GM12878 (cell line): ENCODE measurements around the gene TBX15. TPM values are rescaled to one million over a fixed set of nuclear protein-coding genes. Genes with fewer than 3 reads are reported as not detected.
"Not testable (repeated sequence)": the region's sequence is repeated elsewhere in the genome, so short reads cannot be mapped to it uniquely, and the experiment has no call there.

Experiments used
- ATAC-seq: fragments of 200-7000 bp; cut with Tn5 transposase; 3 replicates; pipeline ENCODE4 v1.9.1; 2020; ENCODE audit warnings: mild to moderate bottlenecking, moderate library complexity
- BruUV-seq: library from RNA; stranded (reverse); fragments of 400-500 nt; replicated peaks from 2 replicates; lab custom pipeline; 2021; lab: Mats Ljungman, UMichigan
- CTCF ChIA-PET: fragments of 300-600 bp; sonication (Branson Sonifier 250); formaldehyde crosslinking; extraction: SDS; loops from one replicate; lab custom pipeline; 2021; ENCODE audit warnings: inconsistent platforms; lab: Yijun Ruan, JAX
- POLR2A ChIA-PET: fragments of 350-600 bp; formaldehyde crosslinking; extraction: SDS; loops from one replicate; lab custom pipeline; 2021; ENCODE audit warnings: inconsistent platforms; lab: Charles Lee
- RAD21 ChIA-PET: fragments of 300-600 bp; sonication (Branson Sonifier 250); formaldehyde crosslinking; loops from one replicate; lab custom pipeline; 2023; ENCODE audit warnings: antibody characterized with exemption; ENCODE audit not compliant: unreplicated experiment; lab: Charles Lee
- SMC1A ChIA-PET: fragments of 300-600 bp; sonication (Branson Sonifier 250); formaldehyde crosslinking; loops from one replicate; lab custom pipeline; 2023; ENCODE audit not compliant: unreplicated experiment, uncharacterized antibody; lab: Charles Lee
- DNase-seq: peaks from one replicate; pipeline ENCODE4 v3.0.0-alpha.2; 2011; ENCODE audit warnings: low read depth, low spot score
- FAIRE-seq: peaks from 3 replicates; lab custom pipeline; 2011; peaks lifted over from hg19 to GRCh38; lab: Jason Lieb, UNC
- H2AFZ ChIP-seq: 2 replicates; pipeline ENCODE4 v1.6.0; 2011; ENCODE audit warnings: low read depth, low read length, control low read depth; ENCODE audit not compliant: control insufficient read depth
- H3K27ac ChIP-seq: 2 replicates; pipeline ENCODE4 v1.5.1; 2011; ENCODE audit warnings: control low read depth; ENCODE audit not compliant: control insufficient read depth, insufficient read depth
- H3K27me3 ChIP-seq, 2 experiments: replicated peaks in 1 of 2; 2 replicates each; pipeline versions ENCODE4 v1.6.0 to v1.6.1; 2011; ENCODE audit warnings: low read length in 1 of 2; ENCODE audit not compliant: control insufficient read depth in 2 of 2, insufficient read depth in 2 of 2
- H3K36me3 ChIP-seq, 2 experiments: 2 replicates each; pipeline ENCODE4 v1.5.1; 2011; ENCODE audit warnings: low read length in 1 of 2; ENCODE audit not compliant: control insufficient read depth in 2 of 2, insufficient read depth in 2 of 2
- H3K4me1 ChIP-seq: 2 replicates; pipeline ENCODE4 v1.6.1; 2011; ENCODE audit warnings: mild to moderate bottlenecking, low read length, moderate library complexity, mixed read lengths; ENCODE audit not compliant: control insufficient read depth, insufficient read depth
- H3K4me2 ChIP-seq: 2 replicates; pipeline ENCODE4 v1.6.0; 2011; ENCODE audit warnings: control low read depth; ENCODE audit not compliant: control insufficient read depth, insufficient read depth
- H3K4me3 ChIP-seq: fragments of 200-600 bp; sonication (generic); 2 replicates; pipeline ENCODE4 v1.5.1; 2016
- H3K79me2 ChIP-seq: 2 replicates; pipeline ENCODE4 v1.6.0; 2011; ENCODE audit warnings: low read length; ENCODE audit not compliant: control insufficient read depth, insufficient read depth
- H3K9ac ChIP-seq: 2 replicates; pipeline ENCODE4 v1.8.0; 2011; ENCODE audit warnings: low read length, control low read depth, mixed read lengths; ENCODE audit not compliant: control insufficient read depth, insufficient read depth
- H3K9me3 ChIP-seq: replicated peaks from 3 replicates; pipeline ENCODE4 v1.5.1; 2011; ENCODE audit warnings: mild to moderate bottlenecking, low read length; ENCODE audit not compliant: control insufficient read depth, insufficient read depth
- H4K20me1 ChIP-seq: 2 replicates; pipeline ENCODE4 v1.6.0; 2011; ENCODE audit not compliant: control insufficient read depth, insufficient read depth
- CBX5 ChIP-seq: sonication (generic); IDR thresholded peaks from 2 replicates; pipeline ENCODE4 v1.6.1; 2016; ENCODE audit warnings: low read depth, moderate library complexity, mild to moderate bottlenecking, inconsistent platforms
- NFYA ChIP-seq: IDR thresholded peaks from 2 replicates; pipeline ENCODE4 v1.6.1; 2011; ENCODE audit warnings: low read depth, mild to moderate bottlenecking, low read length, improper control_type of control experiment, borderline replicate concordance
- SMC3 ChIP-seq: IDR thresholded peaks from 2 replicates; pipeline ENCODE4 v1.6.1; 2011; ENCODE audit warnings: low read length, improper control_type of control experiment, borderline replicate concordance
- ZZZ3 ChIP-seq: IDR thresholded peaks from 2 replicates; pipeline ENCODE4 v1.6.1; 2011; ENCODE audit warnings: low read depth; ENCODE audit not compliant: control insufficient read depth, insufficient read length
- WGBS: methylation state at CpG from one replicate; pipeline ENCODE4 v1.1.6; 2016; ENCODE audit warnings: low lambda C conversion rate; ENCODE audit not compliant: insufficient replicate concordance, insufficient coverage; ENCODE audit errors: missing lambda C conversion rate; 5-methylcytosine and 5-hydroxymethylcytosine counted together
- in situ Hi-C: fragments of 300-500 bp; cut with MboI; formaldehyde crosslinking; loops from 9 replicates; pipeline ENCODE4 v1.14.3; 2018; ENCODE audit warnings: mixed read lengths
- intact Hi-C: fragments of 100-400 bp; cut with micrococcal nuclease; formaldehyde crosslinking; loops from one replicate; pipeline ENCODE4 v1.14.2; 2022; ENCODE audit not compliant: unreplicated experiment
- polyA plus RNA-seq, 11 experiments: library from polyadenylated mRNA; depleted of rRNA in 4 of 11; unstranded in 6 of 11; stranded (reverse) in 5 of 11; fragments of >200 nt; fragmentation: Nextera tagmentation in 4 of 11; fragmentation: Illumina TruSeq in 1 of 11; extraction: Ambion mirVana in 4 of 11; extraction: Trizol in 1 of 11; gene quantifications; 1 replicate in 1 of 11; 2 replicates in 10 of 11; pipeline versions ENCODE4 v1.2.1 to v1.2.3, GENCODE V29; 2011 to 2016; ENCODE audit warnings: inconsistent platforms in 2 of 11, missing spikeins in 2 of 11, low read depth in 1 of 11
- total RNA-seq, 4 experiments: library from RNA; depleted of rRNA in 3 of 4; stranded (reverse); fragments of >200 nt in 3 of 4; fragmentation: Illumina TruSeq in 1 of 4; extraction: Trizol in 1 of 4; gene quantifications; 2 replicates each; pipeline versions ENCODE4 v1.2.1 to v1.2.3, GENCODE V29; 2013 to 2021
- TF ChIP-seq, protein P1 (sequence below): fragments of 450-650 bp; IDR thresholded peaks from 2 replicates; pipeline ENCODE4 v1.6.1; 2018; ENCODE audit warnings: borderline replicate concordance, mild to moderate bottlenecking; ENCODE audit not compliant: partially characterized antibody

TBX15 gene
- total and polyA plus RNA-seq, 10 of the 15 experiments (the other 5 are each of a cell fraction or from before 2014, with no cell fraction given), result 0.64 to 9.4 (median 0.99) TPM

- FAIRE-seq, result no peak
- no peak overlapping the region for H3K4me3 ChIP-seq
- ATAC-seq, result no peak
- RAD21 ChIA-PET, result no interaction called here
- no peak for DNase-seq
- no peaks in the 10 kb centered on the region for H3K79me2 ChIP-seq
- in situ Hi-C loops (no loop called here), intact Hi-C loops (no loop called here)
- WGBS, result 20% methylated on average over 3 of the region's 3 CpGs
- no peaks in the 10 kb centered on the region for H3K27me3 ChIP-seq
- no peak overlapping the region for H3K27ac ChIP-seq
- SMC1A ChIA-PET, result no interaction called here
- no peak for TF ChIP-seq ZZZ3
- TF ChIP-seq SMC3, result no peak
- TF ChIP-seq, protein P1, sequence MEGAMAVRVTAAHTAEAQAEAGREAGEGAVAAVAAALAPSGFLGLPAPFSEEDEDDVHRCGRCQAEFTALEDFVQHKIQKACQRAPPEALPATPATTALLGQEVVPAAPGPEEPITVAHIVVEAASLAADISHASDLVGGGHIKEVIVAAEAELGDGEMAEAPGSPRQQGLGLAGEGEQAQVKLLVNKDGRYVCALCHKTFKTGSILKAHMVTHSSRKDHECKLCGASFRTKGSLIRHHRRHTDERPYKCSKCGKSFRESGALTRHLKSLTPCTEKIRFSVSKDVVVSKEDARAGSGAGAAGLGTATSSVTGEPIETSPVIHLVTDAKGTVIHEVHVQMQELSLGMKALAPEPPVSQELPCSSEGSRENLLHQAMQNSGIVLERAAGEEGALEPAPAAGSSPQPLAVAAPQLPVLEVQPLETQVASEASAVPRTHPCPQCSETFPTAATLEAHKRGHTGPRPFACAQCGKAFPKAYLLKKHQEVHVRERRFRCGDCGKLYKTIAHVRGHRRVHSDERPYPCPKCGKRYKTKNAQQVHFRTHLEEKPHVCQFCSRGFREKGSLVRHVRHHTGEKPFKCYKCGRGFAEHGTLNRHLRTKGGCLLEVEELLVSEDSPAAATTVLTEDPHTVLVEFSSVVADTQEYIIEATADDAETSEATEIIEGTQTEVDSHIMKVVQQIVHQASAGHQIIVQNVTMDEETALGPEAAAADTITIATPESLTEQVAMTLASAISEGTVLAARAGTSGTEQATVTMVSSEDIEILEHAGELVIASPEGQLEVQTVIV, result no peak
- TF ChIP-seq NFYA, result no peak
- no peak for TF ChIP-seq CBX5
- H2AFZ ChIP-seq, result no peak overlapping the region
- H4K20me1 ChIP-seq, result no peaks in the 10 kb centered on the region
- H3K9me3 ChIP-seq, result no peaks in the 10 kb centered on the region
- no peak overlapping the region for H3K9ac ChIP-seq
- no peaks in the 10 kb centered on the region for H3K36me3 ChIP-seq
- H3K4me1 ChIP-seq, result peaks cover 11% of the 10 kb centered on the region
- POLR2A ChIA-PET, result no interaction called here
- no TSS peak for BruUV-seq
- CTCF ChIA-PET, result no interaction called here
- no peak overlapping the region for H3K4me2 ChIP-seq
These were observed 30.0 kb downstream of the TBX15 start for GRCh38 chr1:118958140-118958539.

DNA sequence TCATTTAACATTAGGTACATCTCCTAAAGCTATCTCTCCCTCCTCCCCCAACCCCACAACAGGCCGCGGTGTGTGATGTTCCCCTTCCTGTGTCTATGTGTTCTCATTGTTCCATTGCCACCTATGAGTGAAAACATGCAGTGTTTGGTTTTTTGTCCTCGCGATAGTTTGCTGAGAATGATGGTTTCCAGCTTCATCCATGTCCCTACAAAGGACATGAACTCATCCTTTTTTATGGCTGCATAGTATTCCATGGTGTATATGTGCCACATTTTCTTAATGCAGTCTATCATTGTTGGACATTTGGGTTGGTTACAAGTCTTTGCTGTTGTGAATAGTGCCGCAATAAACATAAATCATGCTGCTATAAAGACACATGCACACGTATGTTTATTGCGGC, 30.6 kb downstream of the TBX15 start:
- BruUV-seq, H3K27ac ChIP-seq, H3K4me3 ChIP-seq, SMC1A ChIA-PET, in situ Hi-C loops, H3K79me2 ChIP-seq, H3K4me2 ChIP-seq, H3K9ac ChIP-seq, H3K27me3 ChIP-seq, H4K20me1 ChIP-seq, H2AFZ ChIP-seq, intact Hi-C loops, H3K36me3 ChIP-seq, ATAC-seq, DNase-seq, H3K9me3 ChIP-seq, FAIRE-seq, CTCF ChIA-PET, RAD21 ChIA-PET, POLR2A ChIA-PET: not testable (repeated sequence)
- 93% methylated on average over 7 of the region's 7 CpGs for WGBS
- peaks cover 11% of the 10 kb centered on the region for H3K4me1 ChIP-seq
